GM20000 (cell line): Measurements from ENCODE around the gene FIBIN.
"Not testable (repeated sequence)": the region's sequence is repeated elsewhere in the genome, so short reads cannot be mapped to it uniquely, and the experiment has no call there.

Experiments used
- DNase-seq: peaks from one replicate; pipeline ENCODE4 v3.0.0; 2012; ENCODE audit warnings: low spot score
- TF ChIP-seq, protein P1 (sequence below): IDR thresholded peaks from 2 replicates; pipeline ENCODE4 v1.5.1; 2012; ENCODE audit warnings: mild to moderate bottlenecking, control low read depth; ENCODE audit errors: extremely low read depth, missing control alignments

The FIBIN gene

DNA sequence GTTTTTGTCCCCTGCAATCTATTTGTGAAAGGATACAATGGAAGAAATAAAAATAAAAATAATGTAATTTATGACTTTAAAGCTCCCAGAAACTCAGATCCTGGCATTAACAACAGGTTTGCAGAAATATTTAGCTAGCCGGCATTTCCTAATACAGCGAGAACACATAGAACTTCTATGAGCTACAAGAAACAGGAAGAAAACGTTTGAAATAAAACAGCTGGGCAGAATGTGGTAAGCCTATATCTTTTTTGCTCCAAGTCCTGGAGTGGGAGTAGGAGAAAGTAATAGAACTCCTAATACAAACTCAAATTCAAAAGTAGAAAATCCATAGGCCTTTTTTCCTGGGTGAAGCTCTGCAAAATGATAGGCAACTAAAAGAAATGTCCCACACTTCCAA, 29.6 kb upstream of the FIBIN start:
- TF ChIP-seq, protein P1, sequence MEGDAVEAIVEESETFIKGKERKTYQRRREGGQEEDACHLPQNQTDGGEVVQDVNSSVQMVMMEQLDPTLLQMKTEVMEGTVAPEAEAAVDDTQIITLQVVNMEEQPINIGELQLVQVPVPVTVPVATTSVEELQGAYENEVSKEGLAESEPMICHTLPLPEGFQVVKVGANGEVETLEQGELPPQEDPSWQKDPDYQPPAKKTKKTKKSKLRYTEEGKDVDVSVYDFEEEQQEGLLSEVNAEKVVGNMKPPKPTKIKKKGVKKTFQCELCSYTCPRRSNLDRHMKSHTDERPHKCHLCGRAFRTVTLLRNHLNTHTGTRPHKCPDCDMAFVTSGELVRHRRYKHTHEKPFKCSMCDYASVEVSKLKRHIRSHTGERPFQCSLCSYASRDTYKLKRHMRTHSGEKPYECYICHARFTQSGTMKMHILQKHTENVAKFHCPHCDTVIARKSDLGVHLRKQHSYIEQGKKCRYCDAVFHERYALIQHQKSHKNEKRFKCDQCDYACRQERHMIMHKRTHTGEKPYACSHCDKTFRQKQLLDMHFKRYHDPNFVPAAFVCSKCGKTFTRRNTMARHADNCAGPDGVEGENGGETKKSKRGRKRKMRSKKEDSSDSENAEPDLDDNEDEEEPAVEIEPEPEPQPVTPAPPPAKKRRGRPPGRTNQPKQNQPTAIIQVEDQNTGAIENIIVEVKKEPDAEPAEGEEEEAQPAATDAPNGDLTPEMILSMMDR: no peak

DNA sequence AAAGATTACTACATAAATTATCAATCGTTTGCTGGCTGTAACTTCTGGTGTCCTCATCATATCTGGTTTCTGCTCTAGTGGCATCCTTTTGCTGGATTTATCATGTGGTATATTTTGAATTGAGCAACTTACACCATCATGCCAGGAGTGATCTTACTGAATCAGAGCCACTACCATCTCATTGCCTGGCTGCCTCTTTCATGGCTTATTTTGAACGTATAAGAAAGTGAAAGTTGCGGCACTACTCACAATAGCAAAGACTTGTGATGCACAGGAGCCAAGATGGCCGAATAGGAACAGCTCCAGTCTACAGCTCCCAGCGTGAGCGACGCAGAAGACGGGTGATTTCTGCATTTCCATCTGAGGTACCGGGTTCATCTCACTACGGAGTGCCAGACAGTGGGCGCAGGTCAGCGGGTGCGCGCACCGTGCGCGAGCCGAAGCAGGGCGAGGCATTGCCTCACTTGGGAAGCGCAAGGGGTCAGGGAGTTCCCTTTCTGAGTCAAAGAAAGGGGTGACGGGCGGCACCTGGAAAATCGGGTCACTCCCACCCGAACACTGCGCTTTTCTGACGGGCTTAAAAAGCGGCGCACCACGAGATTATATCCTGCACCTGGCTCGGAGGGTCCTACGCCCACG, 28.9 kb upstream of the FIBIN start:
- not testable (repeated sequence) for DNase-seq

More for the DNA sequence above, 29.6 kb upstream of the FIBIN start:
- DNase-seq: no peak

DNA sequence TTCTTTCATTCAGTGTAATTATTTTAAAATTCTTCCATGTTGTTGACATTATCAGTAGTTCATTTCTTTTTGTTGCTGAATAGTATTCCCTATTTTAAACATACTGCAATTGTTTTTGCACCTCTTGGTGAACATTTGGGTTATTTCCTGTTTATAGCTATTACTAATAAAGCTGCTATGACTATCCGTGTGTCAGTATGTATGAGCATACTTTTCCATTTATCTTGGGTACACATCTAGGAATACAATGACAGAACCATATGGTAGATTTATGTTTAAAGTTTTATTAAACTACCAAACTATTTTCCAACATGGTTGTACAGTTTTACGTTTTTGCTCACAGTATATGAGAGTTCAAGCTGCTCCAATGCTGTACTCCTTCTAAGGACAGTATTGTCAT, 22.0 kb upstream of the FIBIN start:
- TF ChIP-seq, protein P1: no peak
- no peak for DNase-seq

DNA sequence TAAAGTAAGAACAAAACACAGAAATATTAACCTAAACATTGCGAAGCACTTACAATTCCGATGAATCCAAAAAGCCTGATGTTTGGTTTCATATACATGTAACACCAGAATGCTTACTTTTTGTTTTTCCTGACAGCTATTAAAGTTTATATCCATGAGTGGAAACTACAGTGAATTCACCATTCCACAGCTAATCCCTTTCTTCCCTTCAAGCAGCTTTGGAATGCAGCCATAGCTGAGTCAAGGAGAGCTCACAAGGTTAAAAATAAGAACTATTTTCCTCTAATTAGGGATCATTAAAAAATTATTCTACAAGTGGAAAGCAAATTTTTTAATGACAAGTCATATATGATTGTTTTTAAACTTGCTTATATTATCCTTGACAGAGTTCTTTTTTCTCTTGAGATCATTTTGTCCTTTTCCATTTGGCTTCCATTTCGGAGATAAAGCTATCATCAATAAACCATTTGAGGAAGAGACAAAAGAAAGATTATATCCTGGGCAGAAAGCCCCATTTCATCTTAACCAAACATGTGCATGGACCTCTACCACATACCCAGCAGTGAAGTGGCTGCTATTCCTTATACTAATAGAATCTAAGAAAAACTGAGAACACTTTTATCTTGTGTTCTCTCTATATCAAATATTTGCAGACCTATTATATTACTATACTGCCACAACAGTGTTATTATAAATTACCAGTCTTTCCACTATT, 19.7 kb upstream of the FIBIN start:
- DNase-seq: no peak
- TF ChIP-seq, protein P1: no peak

DNA sequence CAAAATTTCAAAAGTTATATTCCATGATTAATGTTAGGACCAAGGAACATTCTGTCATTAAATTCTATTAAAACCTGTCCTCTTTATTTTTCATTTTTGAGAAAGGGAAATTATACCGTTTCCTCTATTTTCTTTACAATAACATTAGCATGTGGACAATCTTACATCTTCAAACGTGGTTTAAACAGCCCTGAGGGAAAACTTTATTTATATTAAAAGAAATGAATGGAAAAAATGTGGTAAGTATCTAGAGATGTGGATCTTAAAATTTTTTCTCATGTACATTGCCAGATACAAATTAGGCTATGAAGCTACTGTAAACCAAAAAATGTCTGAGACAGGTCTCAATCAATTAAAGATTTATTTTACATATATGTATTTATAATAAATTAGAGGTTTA, 18.9 kb upstream of the FIBIN start:
- DNase-seq: no peak
- TF ChIP-seq, protein P1: no peak

DNA sequence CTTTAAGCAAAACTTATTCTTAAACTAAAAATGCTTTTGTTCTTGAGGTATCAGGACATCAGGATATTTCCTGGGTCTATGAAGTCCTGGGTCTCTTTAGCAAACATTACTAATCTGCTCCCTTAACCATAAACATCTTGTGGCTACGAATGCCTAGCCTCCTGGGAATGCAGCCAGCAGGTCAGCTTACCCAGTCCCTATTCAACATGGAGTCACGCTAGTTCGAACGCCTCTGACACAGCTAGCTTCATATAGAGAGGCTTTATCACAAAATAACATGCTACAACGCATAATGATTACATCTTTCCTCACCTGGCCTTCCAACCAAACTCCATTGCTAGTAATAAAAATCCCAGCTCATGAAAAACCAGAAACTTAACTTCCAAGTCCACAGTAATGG, 17.5 kb upstream of the FIBIN start:
- DNase-seq: no peak
- TF ChIP-seq, protein P1: no peak

DNA sequence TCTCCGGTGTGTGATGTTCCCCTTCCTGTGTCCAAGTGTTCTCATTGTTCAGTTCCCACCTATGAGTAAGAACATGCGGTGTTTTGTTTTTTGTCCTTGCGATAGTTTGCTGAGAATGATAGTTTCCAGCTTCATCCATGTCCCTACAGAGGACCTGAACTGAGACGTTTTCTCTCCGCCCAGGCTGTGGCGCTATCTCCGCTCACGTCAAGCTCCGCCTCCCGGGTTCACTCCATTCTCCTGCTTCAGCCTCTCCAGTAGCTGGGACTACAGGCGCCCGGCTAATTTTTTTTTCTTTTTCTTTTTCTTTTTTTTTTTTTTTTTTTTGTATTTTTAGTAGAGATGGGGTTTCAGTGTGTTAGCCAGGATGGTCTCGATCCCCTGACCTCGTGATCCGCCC, 16.7 kb upstream of the FIBIN start:
- not testable (repeated sequence) for DNase-seq

DNA sequence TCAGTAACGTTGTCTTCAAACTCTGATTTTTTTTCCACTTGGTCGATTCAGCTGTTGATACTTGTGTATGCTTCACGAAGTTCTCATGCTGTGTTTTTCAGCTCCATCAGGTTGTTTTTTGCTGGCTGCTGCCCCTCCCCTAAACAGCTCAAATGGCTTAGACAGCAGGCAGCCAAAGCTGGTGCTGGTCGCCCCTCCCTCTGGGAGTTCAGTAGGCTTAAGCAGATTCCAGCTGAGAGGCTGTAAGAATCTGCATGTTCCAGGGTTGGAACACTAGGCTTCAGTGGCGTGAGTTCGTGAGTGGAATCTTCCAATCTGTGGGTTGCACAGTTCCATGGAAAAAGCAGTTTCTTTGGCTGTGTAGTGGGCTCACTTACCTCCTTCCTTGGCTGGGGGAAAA, 10.3 kb upstream of the FIBIN start:
- DNase-seq: no peak
- TF ChIP-seq, protein P1: no peak
